B cell (primary cell): ENCODE results near the gene ZNF675. TPM values are rescaled to one million over a fixed set of nuclear protein-coding genes. Genes with fewer than 3 reads are reported as not detected.
"Not testable (repeated sequence)": the region's sequence is repeated elsewhere in the genome, so short reads cannot be mapped to it uniquely, and the experiment has no call there.

ENCODE experiments used
- ATAC-seq: fragments of 200-7000 bp; cut with Tn5 transposase; one replicate; pipeline ENCODE4 v1.10.0; 2021; ENCODE audit warnings: low read depth, mild to moderate bottlenecking, moderate number of reproducible peaks, moderate library complexity
- CTCF ChIA-PET: fragments of 350-600 bp; sonication (Branson Sonifier 250); formaldehyde crosslinking; loops from one replicate; lab custom pipeline; 2021; ENCODE audit warnings: antibody characterized with exemption, inconsistent platforms; lab: Charles Lee
- POLR2A ChIA-PET: fragments of 350-600 bp; sonication (Branson Sonifier 250); formaldehyde crosslinking; loops from one replicate; lab custom pipeline; 2021; ENCODE audit warnings: antibody characterized with exemption; lab: Charles Lee
- DNase-seq: peaks from one replicate; pipeline ENCODE4 v3.0.0; 2013
- H2AFZ ChIP-seq: 2 replicates; pipeline ENCODE4 v1.6.1; 2012; ENCODE audit warnings: mild to moderate bottlenecking, low read depth, low read length; ENCODE audit not compliant: insufficient read depth, poor library complexity, severe bottlenecking
- H3K27ac ChIP-seq, 2 donors: 1 replicate in 1 of 2; 2 replicates in 1 of 2; pipeline ENCODE4 v1.5.1; 2012 to 2013; ENCODE audit warnings: low read length in 2 of 2, mild to moderate bottlenecking in 2 of 2, moderate library complexity in 1 of 2
- H3K27me3 ChIP-seq, 4 experiments: fragments of 200-600 bp in 1 of 4; sonication (generic) in 1 of 4; replicated peaks in 1 of 4; 1 replicate in 2 of 4; 2 replicates in 2 of 4; pipeline versions ENCODE4 v1.6.1 to v1.7.0; 2013 to 2016; ENCODE audit warnings: low read length in 3 of 4, mild to moderate bottlenecking in 2 of 4, mixed read lengths in 1 of 4, moderate library complexity in 1 of 4; ENCODE audit not compliant: insufficient read depth in 4 of 4, control insufficient read depth in 3 of 4; ENCODE audit errors: control extremely low read depth in 1 of 4
- H3K36me3 ChIP-seq, 2 experiments: replicated peaks in 1 of 2; 1 replicate in 1 of 2; 2 replicates in 1 of 2; pipeline versions ENCODE4 v1.6.1 to v1.7.1; 2013; ENCODE audit warnings: low read length in 1 of 2; ENCODE audit not compliant: insufficient read depth in 2 of 2, control insufficient read depth in 1 of 2; ENCODE audit errors: control extremely low read depth in 1 of 2, extremely low read depth in 1 of 2
- H3K4me1 ChIP-seq, 2 donors: fragments of 200-600 bp in 1 of 2; sonication (generic) in 1 of 2; 1 replicate in 1 of 2; 2 replicates in 1 of 2; pipeline versions ENCODE4 v1.5.1 to v1.6.1; 2013 to 2017; ENCODE audit warnings: low read length in 2 of 2; ENCODE audit not compliant: control insufficient read depth in 2 of 2, insufficient read depth in 2 of 2
- H3K4me2 ChIP-seq: replicated peaks from 2 replicates; pipeline ENCODE3; 2012; ENCODE audit warnings: mild to moderate bottlenecking, low read depth, low read length; ENCODE audit not compliant: poor library complexity, severe bottlenecking
- H3K4me3 ChIP-seq, 5 experiments: fragments of 200-600 bp in 1 of 5; sonication (generic) in 1 of 5; 1 replicate in 3 of 5; 2 replicates in 2 of 5; pipeline versions ENCODE4 v1.5.1 to v1.7.0; 2011 to 2016; ENCODE audit warnings: low read length in 4 of 5, mild to moderate bottlenecking in 4 of 5, low read depth in 2 of 5, control low read depth in 1 of 5, moderate library complexity in 1 of 5; ENCODE audit not compliant: insufficient read depth in 1 of 5; ENCODE audit errors: control extremely low read depth in 1 of 5, extremely low read depth in 1 of 5
- H3K79me2 ChIP-seq: fragments of 200-600 bp; sonication (generic); one replicate; pipeline ENCODE4 v1.6.0; 2016; ENCODE audit warnings: low read length; ENCODE audit not compliant: control insufficient read depth, insufficient read depth
- H3K9ac ChIP-seq: fragments of 200-600 bp; sonication (generic); 2 replicates; pipeline ENCODE4 v1.6.1; 2017; ENCODE audit warnings: mild to moderate bottlenecking, low read length, moderate library complexity
- H3K9me3 ChIP-seq, 3 donors: one replicate each; pipeline versions ENCODE4 v1.6.1 to v1.7.1; 2013; ENCODE audit warnings: low read length in 2 of 3; ENCODE audit not compliant: control insufficient read depth in 2 of 3, insufficient read depth in 1 of 3; ENCODE audit errors: control extremely low read depth in 1 of 3
- H4K20me1 ChIP-seq: 2 replicates; pipeline ENCODE4 v1.6.0; 2012; ENCODE audit warnings: mild to moderate bottlenecking, low read length; ENCODE audit not compliant: insufficient read depth, control insufficient read depth, poor library complexity, severe bottlenecking
- H3K27ac Mint-ChIP-seq: one replicate; pipeline ENCODE4 v1.8.0; 2021; ENCODE audit warnings: mixed read lengths
- H3K27me3 Mint-ChIP-seq: one replicate; pipeline ENCODE4 v1.8.0; 2021; ENCODE audit warnings: mixed read lengths
- H3K4me1 Mint-ChIP-seq: one replicate; pipeline ENCODE4 v1.8.0; 2021; ENCODE audit warnings: mixed read lengths
- H3K4me3 Mint-ChIP-seq: one replicate; pipeline ENCODE4 v1.8.0; 2021; ENCODE audit warnings: mixed read lengths
- H3K9me3 Mint-ChIP-seq: one replicate; pipeline ENCODE4 v1.8.0; 2022; ENCODE audit warnings: mixed read lengths; ENCODE audit not compliant: insufficient read depth
- EZH2 ChIP-seq: IDR thresholded peaks from 2 replicates; pipeline ENCODE4 v1.6.1; 2012; ENCODE audit warnings: borderline replicate concordance, low read depth, mild to moderate bottlenecking, moderate library complexity, low read length; ENCODE audit not compliant: insufficient read depth, poor library complexity, severe bottlenecking
- WGBS: methylation state at CpG from one replicate; pipeline ENCODE4 v1.1.5; 2013; ENCODE audit warnings: missing lambda C conversion rate; ENCODE audit not compliant: insufficient coverage; 5-methylcytosine and 5-hydroxymethylcytosine counted together
- intact Hi-C: fragments of 100-400 bp; cut with micrococcal nuclease; formaldehyde crosslinking; loops from one replicate; pipeline ENCODE4 v1.10.0; 2022
- polyA plus RNA-seq: library from polyadenylated mRNA; depleted of rRNA; stranded (reverse); fragments of >200 nt; gene quantifications from 2 replicates; pipeline ENCODE4 v1.2.3, GENCODE V29; 2012
- total RNA-seq, 2 donors: library from RNA; stranded (reverse); fragments of 120-200 nt in 1 of 2; gene quantifications; 1 replicate in 1 of 2; 2 replicates in 1 of 2; pipeline versions ENCODE4 v1.2.3 to v1.2.4, GENCODE V29; 2013 to 2022
- TF ChIP-seq, protein P1 (sequence below): fragments of 200-600 bp; IDR thresholded peaks from one replicate; pipeline ENCODE4 v1.8.0; 2022; ENCODE audit warnings: antibody characterized with exemption, mild to moderate bottlenecking

The ZNF675 gene
- total and polyA plus RNA-seq, 2 donors (not counting 1 experiment from before 2014, with no cell fraction given): 16.8 to 46.1 TPM

DNA sequence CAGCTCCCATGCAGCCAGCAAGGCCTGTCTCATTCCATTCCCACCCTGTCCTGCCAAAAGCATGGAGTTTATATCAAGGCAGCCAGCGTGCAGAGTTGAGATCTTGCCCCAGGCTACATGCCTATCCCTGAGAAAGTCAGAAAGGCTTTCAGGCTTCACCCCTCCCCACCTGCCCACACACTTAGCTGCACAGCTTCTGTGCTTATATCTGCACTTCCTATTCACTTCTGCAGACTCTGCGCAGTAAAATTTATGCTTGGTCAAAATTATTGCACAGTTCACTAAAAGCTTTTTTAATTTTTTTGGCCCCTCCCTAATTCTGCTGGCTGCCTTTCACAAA, 12.5 kb upstream of the ZNF675 start:
- Histone ChIP-seq H3K4me3 (no peak overlapping the region), H3K4me2 (no peak overlapping the region), H2AFZ (no peak overlapping the region), H3K9me3 (peaks cover 0 to 4% (median 1%) of the 10 kb centered on the region in 3 donors), H3K9ac (no peak overlapping the region), H3K79me2 (no peaks in the 10 kb centered on the region), H3K27ac (no peak overlapping the region), H3K27me3 (no peaks in the 10 kb centered on the region), H3K4me1 (no peaks in the 10 kb centered on the region), H3K36me3 (no peaks in the 10 kb centered on the region), H4K20me1 (no peaks in the 10 kb centered on the region)
- DNase-seq: no peak
- H3K27me3 Mint-ChIP-seq: no peaks in the 10 kb centered on the region
- intact Hi-C loops: no loop called here
- ChIA-PET CTCF (no interaction called here), POLR2A (no interaction called here)
- no peak overlapping the region for H3K27ac Mint-ChIP-seq
- ATAC-seq: no peak
- H3K4me3 Mint-ChIP-seq: no peak overlapping the region
- 93% methylated on average over 2 of the region's 2 CpGs for WGBS
- H3K9me3 Mint-ChIP-seq: peaks cover 5% of the 10 kb centered on the region
- H3K4me1 Mint-ChIP-seq: no peaks in the 10 kb centered on the region
- TF ChIP-seq, protein P1, sequence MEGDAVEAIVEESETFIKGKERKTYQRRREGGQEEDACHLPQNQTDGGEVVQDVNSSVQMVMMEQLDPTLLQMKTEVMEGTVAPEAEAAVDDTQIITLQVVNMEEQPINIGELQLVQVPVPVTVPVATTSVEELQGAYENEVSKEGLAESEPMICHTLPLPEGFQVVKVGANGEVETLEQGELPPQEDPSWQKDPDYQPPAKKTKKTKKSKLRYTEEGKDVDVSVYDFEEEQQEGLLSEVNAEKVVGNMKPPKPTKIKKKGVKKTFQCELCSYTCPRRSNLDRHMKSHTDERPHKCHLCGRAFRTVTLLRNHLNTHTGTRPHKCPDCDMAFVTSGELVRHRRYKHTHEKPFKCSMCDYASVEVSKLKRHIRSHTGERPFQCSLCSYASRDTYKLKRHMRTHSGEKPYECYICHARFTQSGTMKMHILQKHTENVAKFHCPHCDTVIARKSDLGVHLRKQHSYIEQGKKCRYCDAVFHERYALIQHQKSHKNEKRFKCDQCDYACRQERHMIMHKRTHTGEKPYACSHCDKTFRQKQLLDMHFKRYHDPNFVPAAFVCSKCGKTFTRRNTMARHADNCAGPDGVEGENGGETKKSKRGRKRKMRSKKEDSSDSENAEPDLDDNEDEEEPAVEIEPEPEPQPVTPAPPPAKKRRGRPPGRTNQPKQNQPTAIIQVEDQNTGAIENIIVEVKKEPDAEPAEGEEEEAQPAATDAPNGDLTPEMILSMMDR: no peak
- TF ChIP-seq EZH2: no peak

- 91% methylated on average over 6 of the region's 6 CpGs for WGBS
- Histone ChIP-seq H3K4me3 (no peak overlapping the region), H3K9me3 (peaks cover 0 to 4% (median 1%) of the 10 kb centered on the region in 3 donors), H3K36me3 (no peaks in the 10 kb centered on the region), H3K27me3 (no peaks in the 10 kb centered on the region), H2AFZ (no peak overlapping the region), H3K4me1 (no peaks in the 10 kb centered on the region), H3K9ac (no peak overlapping the region), H3K27ac (no peak overlapping the region), H3K4me2 (no peak overlapping the region), H4K20me1 (no peaks in the 10 kb centered on the region), H3K79me2 (no peaks in the 10 kb centered on the region)
- Mint-ChIP-seq H3K27ac (no peak overlapping the region), H3K4me3 (no peak overlapping the region), H3K4me1 (no peaks in the 10 kb centered on the region), H3K9me3 (peaks cover 5% of the 10 kb centered on the region), H3K27me3 (no peaks in the 10 kb centered on the region)
- TF ChIP-seq, protein P1: no peak
- no peak for TF ChIP-seq EZH2
- intact Hi-C loops: no loop called here
- ATAC-seq: no peak
- ChIA-PET CTCF (no interaction called here), POLR2A (no interaction called here)
- no peak for DNase-seq
These were observed 11.9 kb upstream of the ZNF675 start for GRCh38 chr19:23698711-23699520.

DNA sequence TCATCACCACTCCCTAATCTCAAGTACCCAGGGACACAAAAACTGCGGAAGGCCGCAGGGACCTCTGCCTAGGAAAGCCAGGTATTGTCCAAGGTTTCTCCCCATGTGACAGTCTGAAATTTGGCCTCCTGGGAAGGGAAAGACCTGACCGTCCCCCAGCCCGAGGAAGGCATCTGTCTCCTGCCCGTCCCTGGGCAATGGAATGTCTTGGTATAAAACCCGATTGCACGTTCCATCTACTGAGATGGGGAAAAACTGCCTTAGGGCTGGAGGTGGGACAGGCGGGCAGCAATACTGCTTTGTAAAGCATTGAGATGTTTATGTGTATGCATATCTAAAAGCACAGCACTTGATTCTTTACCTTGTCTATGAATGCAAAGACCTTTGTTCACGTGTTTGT, 5.9 kb upstream of the ZNF675 start:
- POLR2A ChIA-PET: not testable (repeated sequence)

More for the DNA sequence above, 5.9 kb upstream of the ZNF675 start:
- H3K27me3 Mint-ChIP-seq, intact Hi-C loops, H3K9me3 ChIP-seq, H3K4me3 Mint-ChIP-seq, H3K4me1 Mint-ChIP-seq, H2AFZ ChIP-seq, H3K9me3 Mint-ChIP-seq, H4K20me1 ChIP-seq, H3K27ac ChIP-seq, H3K9ac ChIP-seq, H3K4me2 ChIP-seq, H3K27me3 ChIP-seq, CTCF ChIA-PET, H3K4me1 ChIP-seq, DNase-seq, H3K4me3 ChIP-seq, H3K27ac Mint-ChIP-seq, H3K36me3 ChIP-seq, ATAC-seq: not testable (repeated sequence)
- H3K79me2 ChIP-seq: peaks cover 20% of the 10 kb centered on the region
- WGBS: 100% methylated on average over 2 of the region's 9 CpGs
